ENCODE measurements around the gene CTCFL.

CTCFL gene

DNA sequence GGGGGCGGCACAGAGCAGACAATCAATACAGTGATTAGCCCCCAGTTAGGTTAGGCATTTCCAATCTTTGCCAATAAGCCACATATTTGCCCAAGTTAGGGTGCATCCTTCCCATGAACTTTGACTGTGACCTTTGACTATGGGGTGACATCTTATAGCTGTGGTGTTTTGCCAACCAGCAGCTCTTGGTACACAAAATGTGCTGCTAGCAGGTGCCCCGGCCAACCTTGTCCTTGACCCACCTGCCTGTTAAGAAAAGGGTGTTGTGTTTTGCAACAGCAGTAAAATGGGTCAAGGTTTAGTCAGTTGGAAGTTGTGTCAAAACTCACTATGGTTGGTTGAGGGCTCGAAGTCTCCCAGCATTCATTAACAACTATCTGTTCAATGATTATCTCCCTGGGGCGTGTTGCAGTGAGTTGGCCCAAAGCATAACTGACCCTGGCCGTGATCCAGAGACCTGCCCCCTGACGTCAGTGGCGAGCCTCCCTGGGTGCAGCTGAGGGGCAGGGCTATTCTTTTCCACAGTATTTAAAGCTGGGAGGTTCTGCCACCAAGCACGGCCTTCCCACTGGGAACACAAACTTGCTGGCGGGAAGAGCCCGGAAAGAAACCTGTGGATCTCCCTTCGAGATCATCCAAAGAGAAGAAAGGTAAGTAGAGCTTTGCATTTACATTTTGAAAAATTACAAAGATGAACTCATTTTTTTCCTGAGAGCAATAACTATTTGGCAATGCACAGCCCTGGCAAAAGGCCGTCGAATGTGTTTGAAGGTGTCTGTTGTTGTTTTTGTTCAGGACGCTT, 35.8 kb upstream of the CTCFL start, which contains the start of gene PCK1:
Gene PCK1, plus strand, starts transcription at position 557 of the 802 bp plus-strand sequence. CDS start 302 bp downstream, outside the sequence.
- peak within 1 kb of the TSS; percentile 54 to 85 for H3K9ac ChIP-seq (ENCODE audit: low read depth in 1 of 2, low read length in 2 of 2)

DNA sequence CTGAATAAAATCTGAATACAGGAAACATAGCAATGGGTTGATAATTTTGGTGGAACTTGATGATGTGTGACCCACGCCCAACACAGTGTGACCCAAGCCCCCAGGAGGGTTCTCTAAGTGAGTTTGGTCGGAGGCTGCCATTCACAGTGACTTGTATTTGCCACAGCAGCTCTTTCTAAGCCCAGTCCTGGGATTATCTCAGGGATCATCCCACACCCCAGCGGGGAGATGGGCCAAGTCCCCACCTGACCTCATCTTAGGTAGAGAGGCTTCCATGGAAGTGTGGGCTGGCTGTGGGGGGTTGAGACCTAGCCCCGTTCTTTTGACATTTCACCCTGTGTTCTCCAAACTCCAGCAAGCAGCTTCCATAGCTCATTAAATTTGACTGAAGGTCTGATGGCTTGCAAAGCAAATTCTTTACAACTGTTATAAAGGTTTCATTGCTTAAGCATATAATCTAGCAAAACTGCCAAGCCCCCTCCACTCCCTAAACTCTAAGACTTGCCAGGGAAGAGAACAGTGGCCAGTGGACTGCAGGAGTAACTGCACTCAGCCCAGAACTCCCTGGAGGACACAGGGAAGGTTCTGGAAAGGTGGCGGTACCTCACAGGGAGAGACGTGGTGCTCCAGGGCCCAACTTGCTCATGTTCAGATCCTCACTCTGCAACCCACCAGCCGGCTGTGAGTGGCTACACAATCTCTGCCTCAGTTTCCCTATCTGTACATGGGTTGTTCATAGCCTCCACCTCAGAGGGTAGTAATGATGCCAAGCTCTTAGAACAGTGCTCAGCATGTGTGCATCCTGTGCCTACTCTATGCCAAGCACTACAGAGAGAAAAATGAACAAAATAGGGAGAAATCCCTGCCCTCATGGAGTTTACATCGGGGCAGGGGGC, 35.0 kb upstream of the CTCFL start:
- Histone ChIP-seq H3K9ac (ENCODE audit: low read depth in 1 of 2, low read length in 2 of 2) (peak overlapping the region in 1 of 2 donors; percentile 48), H3K36me3 (ENCODE audit: control insufficient read depth in 2 of 2, insufficient read depth in 2 of 2, low read length in 2 of 2) (peaks cover 30% of the 10 kb centered on the region in 2 donors), H3K27me3 (ENCODE audit: control insufficient read depth in 2 of 2, insufficient read depth in 2 of 2, low read length in 2 of 2) (peaks cover 0 to 4% of the 10 kb centered on the region in 2 donors), H3K4me1 (ENCODE audit: control insufficient read depth in 2 of 2, insufficient read depth in 2 of 2, low read length in 2 of 2) (peaks cover 26 to 56% of the 10 kb centered on the region in 2 donors), H3K9me3 (ENCODE audit: control insufficient read depth in 2 of 2, low read length in 2 of 2) (no peaks in the 10 kb centered on the region), H3K4me3 (ENCODE audit: low read length in 2 of 2) (peak overlapping the region; percentile 46 to 52), H3K27ac (ENCODE audit: low read depth in 2 of 2, low read length in 2 of 2) (peak overlapping the region; percentile 93 to 95)

More for the DNA sequence above, 35.8 kb upstream of the CTCFL start, which contains the start of gene PCK1:
- H3K27ac ChIP-seq (ENCODE audit: low read depth in 2 of 2, low read length in 2 of 2) = peak within 1 kb of the TSS; percentile 93 to 95
- peaks cover 0 to 4% of the 10 kb centered on the region in 2 donors for H3K27me3 ChIP-seq (ENCODE audit: control insufficient read depth in 2 of 2, insufficient read depth in 2 of 2, low read length in 2 of 2)
- peak within 1 kb of the TSS; percentile 77 to 81 for H3K4me3 ChIP-seq (ENCODE audit: low read length in 2 of 2)
- H3K9me3 ChIP-seq (ENCODE audit: control insufficient read depth in 2 of 2, low read length in 2 of 2) = no peaks in the 10 kb centered on the region
- H3K36me3 ChIP-seq (ENCODE audit: control insufficient read depth in 2 of 2, insufficient read depth in 2 of 2, low read length in 2 of 2) = peaks cover 36 to 38% of the 10 kb centered on the region in 2 donors
- H3K4me1 ChIP-seq (ENCODE audit: control insufficient read depth in 2 of 2, insufficient read depth in 2 of 2, low read length in 2 of 2) = peaks cover 28 to 64% of the 10 kb centered on the region in 2 donors

DNA sequence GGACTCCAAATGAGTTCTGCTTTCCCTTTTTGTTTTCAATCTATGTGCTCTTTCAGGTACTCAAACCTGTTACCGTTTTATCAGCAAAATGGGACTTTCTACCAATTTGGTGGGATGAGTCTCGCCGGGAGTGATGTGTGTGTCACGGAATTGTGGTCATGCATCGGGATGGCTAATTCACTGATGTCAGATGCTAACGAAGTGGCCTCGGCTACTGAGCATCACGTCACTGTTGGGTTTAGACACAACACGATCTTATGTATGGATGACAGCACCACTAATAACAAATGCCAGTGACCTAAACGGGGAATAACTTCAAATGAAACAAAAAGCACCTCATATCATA, 34.3 kb upstream of the CTCFL start:
- H3K4me1 ChIP-seq (ENCODE audit: control insufficient read depth in 2 of 2, insufficient read depth in 2 of 2, low read length in 2 of 2) = peaks cover 24 to 50% of the 10 kb centered on the region in 2 donors
- peak overlapping the region in 1 of 2 donors; percentile 48 for H3K9ac ChIP-seq (ENCODE audit: low read depth in 1 of 2, low read length in 2 of 2)
- no peak overlapping the region for H3K4me3 ChIP-seq (ENCODE audit: low read length in 2 of 2)
- no peaks in the 10 kb centered on the region for H3K9me3 ChIP-seq (ENCODE audit: control insufficient read depth in 2 of 2, low read length in 2 of 2)
- peaks cover 0 to 4% of the 10 kb centered on the region in 2 donors for H3K27me3 ChIP-seq (ENCODE audit: control insufficient read depth in 2 of 2, insufficient read depth in 2 of 2, low read length in 2 of 2)
- H3K27ac ChIP-seq (ENCODE audit: low read depth in 2 of 2, low read length in 2 of 2) = peak overlapping the region; percentile 93 to 95
- H3K36me3 ChIP-seq (ENCODE audit: control insufficient read depth in 2 of 2, insufficient read depth in 2 of 2, low read length in 2 of 2) = peaks cover 23 to 25% of the 10 kb centered on the region in 2 donors

DNA sequence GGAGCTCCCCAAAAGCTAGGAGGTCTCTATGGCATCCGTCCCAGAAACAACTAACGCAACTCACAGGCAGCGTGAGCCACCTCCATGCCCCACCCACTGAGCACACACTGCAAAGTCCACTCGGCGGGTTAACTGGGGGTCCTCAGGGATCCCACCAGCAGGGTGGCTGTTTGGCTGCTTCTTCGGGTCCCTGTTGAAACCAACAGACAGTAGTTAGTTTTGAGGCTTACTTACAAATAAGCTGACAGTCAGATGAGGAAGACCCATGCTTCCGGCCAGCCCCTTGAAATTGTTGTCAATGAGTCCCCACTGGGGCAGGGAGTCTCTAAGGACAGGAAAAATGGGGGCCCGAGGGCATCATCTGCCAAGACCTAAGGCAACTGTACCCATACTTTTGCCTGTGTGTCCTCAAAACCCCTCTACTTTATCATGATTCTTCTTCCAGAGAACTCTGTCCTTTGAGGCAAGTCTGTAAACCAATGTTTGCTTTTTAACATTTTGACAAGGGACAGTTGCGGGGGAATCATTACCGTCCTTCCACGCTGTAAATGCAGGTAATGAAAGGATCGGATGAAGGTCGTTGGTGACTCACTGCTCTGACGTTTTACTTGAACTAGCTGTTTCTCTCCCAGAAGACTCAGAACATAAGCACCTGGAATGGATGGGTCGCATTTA, 33.8 kb upstream of the CTCFL start:
- Histone ChIP-seq H3K9ac (ENCODE audit: low read depth in 1 of 2, low read length in 2 of 2) (peak overlapping the region in 1 of 2 donors; percentile 48), H3K9me3 (ENCODE audit: control insufficient read depth in 2 of 2, low read length in 2 of 2) (no peaks in the 10 kb centered on the region), H3K4me1 (ENCODE audit: control insufficient read depth in 2 of 2, insufficient read depth in 2 of 2, low read length in 2 of 2) (peaks cover 21 to 45% of the 10 kb centered on the region in 2 donors), H3K27ac (ENCODE audit: low read depth in 2 of 2, low read length in 2 of 2) (peak overlapping the region; percentile 93 to 95), H3K4me3 (ENCODE audit: low read length in 2 of 2) (no peak overlapping the region), H3K27me3 (ENCODE audit: control insufficient read depth in 2 of 2, insufficient read depth in 2 of 2, low read length in 2 of 2) (peaks cover 0 to 4% of the 10 kb centered on the region in 2 donors), H3K36me3 (ENCODE audit: control insufficient read depth in 2 of 2, insufficient read depth in 2 of 2, low read length in 2 of 2) (peaks cover 18 to 20% of the 10 kb centered on the region in 2 donors)

DNA sequence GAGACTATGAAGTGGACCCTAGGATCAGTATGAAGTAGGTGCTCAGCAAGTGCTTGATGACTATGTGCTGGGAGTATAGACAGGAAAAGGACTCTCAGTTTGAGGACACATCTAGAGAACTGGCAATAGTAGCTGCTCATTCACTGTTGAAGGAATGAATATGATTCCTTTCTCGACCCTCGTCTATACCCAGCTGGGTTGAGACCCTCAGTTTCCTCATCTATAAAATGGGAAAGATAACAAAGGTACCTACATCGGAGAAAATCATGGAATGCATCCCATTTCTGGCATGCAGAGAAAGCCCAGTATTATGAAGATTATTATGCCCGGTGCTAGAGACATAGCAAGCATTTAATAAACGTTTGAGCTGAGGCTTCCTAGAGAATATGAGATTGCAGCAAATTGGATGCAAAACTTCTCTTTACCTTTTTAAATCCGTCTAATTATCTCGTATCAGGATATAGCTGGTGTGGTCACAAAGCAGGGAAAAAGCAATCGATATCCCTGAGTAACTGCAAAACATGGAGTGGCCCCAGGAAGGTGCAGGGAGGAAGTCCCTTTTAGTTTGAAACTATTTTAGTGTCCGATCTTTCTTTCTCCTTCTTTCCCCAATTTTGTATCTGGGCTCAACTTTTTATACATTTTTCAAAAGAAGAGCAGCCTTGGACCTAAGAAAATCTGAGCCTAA, 33.1 kb upstream of the CTCFL start:
- H3K4me1 ChIP-seq (ENCODE audit: control insufficient read depth in 2 of 2, insufficient read depth in 2 of 2, low read length in 2 of 2) = peaks cover 21 to 39% of the 10 kb centered on the region in 2 donors
- H3K27me3 ChIP-seq (ENCODE audit: control insufficient read depth in 2 of 2, insufficient read depth in 2 of 2, low read length in 2 of 2) = peaks cover 0 to 4% of the 10 kb centered on the region in 2 donors
- H3K9ac ChIP-seq (ENCODE audit: low read depth in 1 of 2, low read length in 2 of 2) = peak overlapping the region in 1 of 2 donors; percentile 48
- peak overlapping the region; percentile 93 to 95 for H3K27ac ChIP-seq (ENCODE audit: low read depth in 2 of 2, low read length in 2 of 2)
- H3K9me3 ChIP-seq (ENCODE audit: control insufficient read depth in 2 of 2, low read length in 2 of 2) = no peaks in the 10 kb centered on the region
- H3K4me3 ChIP-seq (ENCODE audit: low read length in 2 of 2) = no peak overlapping the region
- H3K36me3 ChIP-seq (ENCODE audit: control insufficient read depth in 2 of 2, insufficient read depth in 2 of 2, low read length in 2 of 2) = peaks cover 11 to 13% of the 10 kb centered on the region in 2 donors

DNA sequence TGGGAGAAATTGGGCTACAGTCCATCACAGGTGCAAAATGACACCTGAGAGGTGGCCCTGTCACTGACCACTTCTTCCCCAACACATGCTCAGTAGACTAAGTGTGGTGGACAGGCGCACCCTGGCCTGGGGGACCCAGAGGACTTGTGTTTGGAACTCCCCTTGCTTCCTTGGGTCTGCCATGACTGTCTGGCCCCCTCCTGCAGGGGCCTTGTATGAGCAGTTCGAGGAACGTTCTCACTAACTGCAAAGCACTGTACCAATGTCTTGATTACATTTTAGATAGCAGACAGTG, 32.0 kb upstream of the CTCFL start:
- Histone ChIP-seq H3K27me3 (ENCODE audit: control insufficient read depth in 2 of 2, insufficient read depth in 2 of 2, low read length in 2 of 2) (peaks cover 0 to 4% of the 10 kb centered on the region in 2 donors), H3K4me3 (ENCODE audit: low read length in 2 of 2) (no peak overlapping the region), H3K36me3 (ENCODE audit: control insufficient read depth in 2 of 2, insufficient read depth in 2 of 2, low read length in 2 of 2) (peaks cover 2 to 3% of the 10 kb centered on the region in 2 donors), H3K9me3 (ENCODE audit: control insufficient read depth in 2 of 2, low read length in 2 of 2) (no peaks in the 10 kb centered on the region), H3K27ac (ENCODE audit: low read depth in 2 of 2, low read length in 2 of 2) (no peak overlapping the region), H3K9ac (ENCODE audit: low read depth in 1 of 2, low read length in 2 of 2) (no peak overlapping the region), H3K4me1 (ENCODE audit: control insufficient read depth in 2 of 2, insufficient read depth in 2 of 2, low read length in 2 of 2) (peaks cover 15 to 30% of the 10 kb centered on the region in 2 donors)

DNA sequence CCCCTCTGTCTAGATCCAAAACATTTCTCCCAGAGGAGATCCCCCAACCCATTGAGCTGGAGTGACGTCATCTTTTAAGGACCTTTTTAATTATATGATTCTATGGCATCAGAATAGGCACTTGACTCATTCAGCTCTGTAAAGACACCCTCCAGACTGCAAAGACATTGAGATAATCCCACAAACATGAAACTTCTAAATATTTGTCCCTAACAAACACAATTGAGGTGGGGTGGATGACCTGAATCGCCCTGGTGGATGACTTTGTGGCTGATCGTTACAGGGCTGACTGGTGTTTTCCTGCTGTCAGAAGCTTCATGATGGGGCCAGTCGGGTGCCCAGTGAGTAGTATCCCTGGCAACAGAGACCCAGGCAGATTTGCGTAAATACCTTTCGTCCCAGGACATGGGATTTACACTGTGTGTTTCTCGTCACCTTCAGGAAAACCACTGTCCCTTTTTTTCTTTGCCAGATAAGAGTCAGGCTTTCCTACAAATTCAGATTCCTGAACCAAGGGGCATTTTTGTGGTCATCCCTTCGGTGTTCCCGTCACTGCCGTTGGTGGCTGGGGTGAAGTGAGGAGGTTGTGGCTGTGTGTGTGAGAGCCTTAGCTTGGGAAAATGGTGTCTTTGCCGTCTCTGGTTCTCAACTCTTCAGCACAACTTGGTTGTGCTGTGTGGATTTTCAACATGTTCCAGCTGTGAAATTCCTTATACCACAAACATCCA, 30.7 kb upstream of the CTCFL start:
- H3K4me1 ChIP-seq (ENCODE audit: control insufficient read depth in 2 of 2, insufficient read depth in 2 of 2, low read length in 2 of 2) = peaks cover 14 to 30% of the 10 kb centered on the region in 2 donors
- no peaks in the 10 kb centered on the region for H3K9me3 ChIP-seq (ENCODE audit: control insufficient read depth in 2 of 2, low read length in 2 of 2)
- no peak overlapping the region for H3K27ac ChIP-seq (ENCODE audit: low read depth in 2 of 2, low read length in 2 of 2)
- H3K36me3 ChIP-seq (ENCODE audit: control insufficient read depth in 2 of 2, insufficient read depth in 2 of 2, low read length in 2 of 2) = no peaks in the 10 kb centered on the region
- H3K9ac ChIP-seq (ENCODE audit: low read depth in 1 of 2, low read length in 2 of 2) = no peak overlapping the region
- peaks cover 0 to 4% of the 10 kb centered on the region in 2 donors for H3K27me3 ChIP-seq (ENCODE audit: control insufficient read depth in 2 of 2, insufficient read depth in 2 of 2, low read length in 2 of 2)
- H3K4me3 ChIP-seq (ENCODE audit: low read length in 2 of 2) = no peak overlapping the region

DNA sequence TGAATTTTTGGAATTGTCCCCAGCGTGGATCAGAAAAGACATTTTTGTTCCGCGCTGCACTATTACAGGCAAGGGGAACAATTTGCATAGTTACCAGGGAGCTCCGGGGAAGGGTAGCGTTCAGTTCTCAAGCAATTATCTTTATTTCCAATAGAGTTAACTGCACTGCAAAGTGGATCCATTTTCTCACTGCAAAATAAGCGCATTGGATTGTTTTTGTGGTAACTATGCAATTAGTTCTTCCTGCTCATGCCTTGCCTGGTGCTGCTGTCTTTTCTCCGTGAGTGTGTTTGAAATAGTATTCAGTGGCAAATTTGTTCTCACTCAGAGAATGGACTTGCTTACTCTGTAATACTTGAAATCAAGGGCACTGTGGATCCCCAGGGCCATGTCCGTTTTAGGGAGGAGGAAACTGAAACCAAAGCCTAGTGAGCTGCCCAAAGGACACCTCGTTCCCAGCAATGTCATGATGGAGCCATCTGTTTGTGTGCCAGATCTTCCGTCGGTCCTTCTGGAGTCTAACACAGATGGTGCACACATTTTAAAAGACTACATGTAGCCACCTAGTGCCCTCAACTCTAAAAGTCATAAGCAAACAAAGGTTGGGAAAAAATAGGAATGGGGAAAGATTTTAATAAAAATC, 28.6 kb upstream of the CTCFL start:
- peaks cover 0 to 4% of the 10 kb centered on the region in 2 donors for H3K27me3 ChIP-seq (ENCODE audit: control insufficient read depth in 2 of 2, insufficient read depth in 2 of 2, low read length in 2 of 2)
- H3K36me3 ChIP-seq (ENCODE audit: control insufficient read depth in 2 of 2, insufficient read depth in 2 of 2, low read length in 2 of 2) = no peaks in the 10 kb centered on the region
- H3K4me3 ChIP-seq (ENCODE audit: low read length in 2 of 2) = no peak overlapping the region
- no peak overlapping the region for H3K9ac ChIP-seq (ENCODE audit: low read depth in 1 of 2, low read length in 2 of 2)
- peaks cover 0 to 9% of the 10 kb centered on the region in 2 donors for H3K4me1 ChIP-seq (ENCODE audit: control insufficient read depth in 2 of 2, insufficient read depth in 2 of 2, low read length in 2 of 2)
- H3K9me3 ChIP-seq (ENCODE audit: control insufficient read depth in 2 of 2, low read length in 2 of 2) = no peaks in the 10 kb centered on the region
- no peak overlapping the region for H3K27ac ChIP-seq (ENCODE audit: low read depth in 2 of 2, low read length in 2 of 2)
